GM23248 (cell line): Measurements from ENCODE around the gene PFKFB2.

Source experiments
- EZH2 ChIP-seq: fragments of 200-600 bp; sonication (generic); IDR thresholded peaks from 2 replicates; pipeline ENCODE4 v1.6.1; 2018; ENCODE audit warnings: antibody characterized with exemption, mild to moderate bottlenecking; ENCODE audit not compliant: insufficient read depth, poor library complexity, severe bottlenecking
- EZH2phosphoT487 ChIP-seq: fragments of 200-600 bp; sonication (generic); IDR thresholded peaks from 2 replicates; pipeline ENCODE4 v1.6.1; 2018; ENCODE audit warnings: antibody characterized with exemption, moderate library complexity, mild to moderate bottlenecking, low read depth; ENCODE audit not compliant: insufficient read depth

- no peak for TF ChIP-seq EZH2
- TF ChIP-seq EZH2phosphoT487 = no peak
These were observed 22.5 kb upstream of the PFKFB2 start for GRCh38 chr1:207030522-207031009.
